ENCODE data around the gene TMTC4.
"Not testable (repeated sequence)": the region's sequence is repeated elsewhere in the genome, so short reads cannot be mapped to it uniquely, and the experiment has no call there.

Gene TMTC4

DNA sequence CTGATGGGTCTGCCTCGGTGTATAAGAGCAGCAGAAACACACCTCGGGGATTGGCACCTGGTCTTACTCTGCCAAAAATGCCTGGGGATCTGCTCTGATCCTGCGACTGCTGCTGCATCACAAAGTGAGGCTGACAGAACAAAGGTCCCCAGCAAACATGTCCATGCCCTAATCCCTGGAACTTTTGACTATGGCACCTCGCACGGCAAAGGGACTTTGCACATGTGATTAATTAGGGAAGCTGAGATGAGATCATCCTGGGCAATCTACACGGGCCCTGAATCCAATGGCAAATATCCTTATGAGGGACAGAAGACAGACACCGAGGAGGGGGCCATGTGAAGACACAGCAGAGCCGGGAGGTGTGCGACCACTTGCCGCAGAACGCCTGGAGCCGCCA lies 94.5 kb downstream of the TMTC4 start:
- no peak for DNase-seq

DNA sequence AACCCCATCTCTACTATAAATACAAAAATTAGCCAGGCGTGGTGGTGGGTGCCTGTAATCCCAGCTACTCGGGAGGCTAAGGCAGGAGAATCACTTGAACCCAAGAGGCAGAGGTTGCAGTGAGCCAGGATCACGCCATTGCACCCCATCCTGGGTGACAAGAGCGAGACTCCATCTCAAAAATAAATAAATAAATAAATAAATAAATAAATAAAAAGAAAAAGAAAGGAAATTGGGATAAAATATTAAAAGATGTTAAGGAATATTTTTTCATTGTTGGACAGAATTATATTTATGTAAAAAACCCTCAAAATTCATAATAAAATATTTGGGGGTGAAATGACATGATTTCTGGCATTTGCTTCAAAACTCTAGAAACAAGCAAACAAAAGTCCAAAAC lies 97.4 kb downstream of the TMTC4 start:
- DNase-seq = not testable (repeated sequence)

DNA sequence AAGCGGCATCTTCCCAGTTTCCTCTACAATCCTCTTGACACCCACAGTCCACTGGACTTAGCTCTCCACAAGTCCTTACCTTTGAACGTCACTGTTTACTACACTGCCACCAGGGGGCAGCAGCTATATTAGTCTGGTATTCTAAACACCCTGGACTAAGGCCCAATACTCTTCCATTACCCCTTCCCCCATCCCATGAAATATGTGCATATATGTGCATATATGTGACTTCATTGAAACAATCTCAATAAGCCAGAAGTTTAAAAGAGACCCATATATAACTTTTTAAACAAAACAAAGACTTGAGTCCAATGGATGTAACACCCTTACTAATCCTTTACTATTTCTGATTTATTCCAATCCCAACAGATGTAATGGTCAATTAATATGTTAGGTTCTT lies 101.5 kb downstream of the TMTC4 start:
- DNase-seq = peak; percentile 75

DNA sequence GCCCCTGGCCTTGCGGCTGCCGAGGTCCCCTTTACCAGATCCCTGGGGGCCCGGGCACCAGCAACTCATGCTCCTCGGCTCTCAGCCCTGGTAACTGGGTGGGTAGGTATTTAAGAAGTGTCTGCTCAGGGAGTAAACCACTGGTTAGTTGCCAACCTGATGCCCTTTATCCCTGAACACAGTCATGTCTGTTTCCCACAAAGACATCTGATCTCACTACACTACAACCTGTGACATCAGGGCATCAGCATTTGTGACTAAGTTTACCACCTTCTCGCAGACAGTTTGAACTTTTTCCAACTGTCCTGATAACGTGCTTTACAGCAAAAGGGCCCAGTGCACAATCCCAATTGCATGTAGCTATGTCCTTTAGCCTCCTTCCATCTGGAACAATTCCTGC lies 108.1 kb downstream of the TMTC4 start:
- DNase-seq = peak; percentile 18

DNA sequence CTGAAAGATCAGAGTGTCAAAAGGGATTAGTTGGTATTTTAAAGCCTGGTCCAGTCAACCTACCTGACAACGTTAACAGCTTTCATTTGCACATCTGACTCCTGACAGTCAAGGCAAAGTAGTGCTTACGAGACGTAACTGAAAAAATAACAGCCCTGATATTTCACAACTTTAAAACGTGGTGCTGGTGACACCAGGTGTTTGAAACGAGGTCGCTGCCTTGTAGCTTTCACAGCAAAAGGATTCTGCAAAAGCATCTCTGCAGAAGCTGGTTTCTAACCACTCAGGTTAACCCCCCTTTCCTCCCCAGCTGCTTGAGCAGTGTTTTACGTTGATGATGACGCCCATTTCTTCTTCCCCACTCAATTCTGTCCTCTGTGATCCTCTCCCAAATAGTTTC lies 109.3 kb downstream of the TMTC4 start:
- no peak for DNase-seq

DNA sequence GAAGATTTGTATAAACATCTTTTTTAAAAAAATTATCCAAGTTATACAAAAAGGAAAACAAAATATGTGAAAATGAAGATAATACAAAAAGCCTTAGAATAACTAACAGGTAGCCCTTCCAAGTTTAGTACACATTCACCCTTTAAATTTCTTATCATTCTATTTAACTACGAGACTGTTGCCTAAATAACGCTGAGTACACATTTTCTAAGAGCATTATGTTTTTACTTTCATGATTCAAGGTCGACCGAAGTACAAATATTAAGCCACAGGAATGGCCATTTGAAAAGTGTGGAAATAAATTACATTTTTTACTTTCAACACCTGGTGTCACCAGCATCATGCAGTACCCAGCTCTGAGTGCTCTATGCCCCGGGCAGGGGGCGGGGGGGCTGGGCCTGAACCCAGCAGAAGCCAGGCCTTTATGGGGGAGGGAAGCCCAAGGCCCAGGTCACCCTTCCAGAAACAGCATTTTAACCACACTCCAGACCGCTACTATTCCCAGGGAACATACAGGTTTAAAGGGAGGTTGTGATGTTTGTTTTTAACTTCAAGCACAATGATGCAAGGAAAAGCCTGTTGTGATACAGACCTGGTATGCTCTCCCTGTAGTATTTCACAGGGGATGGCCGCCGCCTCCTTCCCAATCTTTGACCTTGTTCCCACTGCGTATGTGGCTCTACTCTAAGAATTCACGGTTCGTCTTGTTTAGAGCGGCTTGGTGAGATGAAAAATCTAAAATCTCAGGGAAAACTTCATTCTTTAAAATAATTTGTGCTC lies 110.0 kb downstream of the TMTC4 start:
- DNase-seq = no peak

DNA sequence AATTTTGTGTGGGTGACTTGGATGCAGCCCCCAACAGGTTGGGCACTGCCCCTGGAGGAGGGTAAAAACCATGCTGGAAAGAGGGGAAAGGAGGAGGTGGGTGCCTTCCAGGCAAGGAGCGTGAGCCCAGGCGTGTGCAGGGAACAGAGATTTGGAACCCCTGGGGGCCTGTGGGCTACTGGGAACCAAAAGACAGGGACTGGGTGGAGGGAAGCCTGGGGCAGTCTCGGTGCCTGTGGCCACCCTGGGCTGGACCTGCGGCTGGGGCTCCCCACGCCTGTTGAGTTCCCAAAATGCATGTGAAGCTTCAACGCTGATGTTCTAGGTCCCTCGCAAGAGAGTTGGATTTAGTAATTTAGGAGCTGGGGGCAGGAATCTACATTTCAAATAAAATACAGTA lies 110.8 kb downstream of the TMTC4 start:
- DNase-seq = no peak

DNA sequence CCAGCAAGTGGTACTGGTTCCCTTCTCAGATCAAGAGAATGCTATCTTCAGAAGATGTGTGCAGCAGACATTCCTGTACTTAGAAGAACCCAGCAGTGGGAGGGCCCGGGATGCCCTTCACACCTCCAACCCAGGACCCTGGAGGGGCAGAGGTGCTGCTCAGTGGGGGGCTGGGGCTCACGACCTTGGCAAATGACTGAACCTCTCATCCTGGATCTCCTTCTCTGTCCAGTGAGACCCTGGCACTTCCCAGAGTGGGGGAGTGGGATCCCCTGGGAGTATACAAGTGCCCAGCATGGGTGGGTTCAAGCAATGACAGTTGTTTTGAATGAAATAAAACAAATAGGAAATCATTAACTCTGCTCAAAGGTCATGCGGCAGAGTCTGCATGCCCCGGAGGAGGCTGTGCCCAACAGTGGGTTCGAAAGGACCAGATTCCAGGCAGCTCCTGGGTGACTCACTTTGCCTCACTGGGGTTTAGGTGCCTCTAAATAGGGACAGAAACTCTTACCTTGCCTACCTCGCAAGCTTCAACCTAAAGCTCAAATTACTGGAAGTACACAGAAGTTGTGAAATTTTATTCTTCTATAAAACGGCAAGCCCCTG lies 112.9 kb downstream of the TMTC4 start:
- no peak for DNase-seq

DNA sequence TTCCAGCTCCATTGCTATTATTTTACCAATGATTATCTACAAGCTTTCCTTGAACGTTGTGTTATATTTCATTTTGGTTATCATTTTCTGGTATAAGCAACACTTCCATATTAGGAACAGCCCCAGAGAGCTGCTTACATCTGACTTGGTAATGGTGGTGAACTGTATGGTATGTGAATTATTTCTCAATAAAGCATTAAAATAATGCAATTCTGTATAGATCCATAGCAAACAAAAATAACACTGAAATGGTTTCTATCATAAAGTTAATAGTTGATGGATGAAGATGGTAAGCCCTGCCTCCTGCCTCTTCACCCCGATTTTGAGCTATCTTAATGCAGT lies 113.5 kb downstream of the TMTC4 start:
- no peak for DNase-seq

DNA sequence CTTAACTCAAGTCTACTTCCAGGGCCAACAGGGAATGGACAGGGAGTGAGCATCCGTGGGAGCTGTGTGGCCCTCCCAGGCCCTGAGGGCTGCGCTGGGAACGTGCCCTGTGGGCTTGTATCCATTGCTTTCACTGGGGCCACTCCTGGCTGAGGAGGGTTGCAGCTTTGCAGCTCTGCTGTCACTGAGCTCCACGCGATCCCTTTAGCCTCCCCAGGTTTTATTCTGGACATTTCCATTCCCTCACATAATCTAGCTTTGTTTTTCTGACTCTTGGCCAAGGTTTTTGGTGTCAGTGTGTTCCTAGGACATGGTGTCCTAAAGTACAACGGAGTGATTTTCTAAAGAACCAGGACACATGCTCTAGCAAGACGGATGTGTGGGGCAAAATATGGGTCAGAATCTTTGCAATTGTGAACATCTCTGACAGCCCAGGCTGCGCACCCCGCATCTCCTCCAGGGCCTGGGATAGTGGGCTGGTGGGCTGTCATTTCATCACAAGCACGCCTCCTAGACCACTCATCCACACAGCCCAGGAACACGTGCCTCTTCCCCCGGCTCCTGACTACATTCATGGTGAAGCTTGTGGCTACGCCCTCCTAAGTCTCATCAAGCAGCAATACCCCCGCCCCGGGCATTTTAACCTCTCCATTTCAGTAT lies 114.0 kb downstream of the TMTC4 start:
- no peak for DNase-seq

DNA sequence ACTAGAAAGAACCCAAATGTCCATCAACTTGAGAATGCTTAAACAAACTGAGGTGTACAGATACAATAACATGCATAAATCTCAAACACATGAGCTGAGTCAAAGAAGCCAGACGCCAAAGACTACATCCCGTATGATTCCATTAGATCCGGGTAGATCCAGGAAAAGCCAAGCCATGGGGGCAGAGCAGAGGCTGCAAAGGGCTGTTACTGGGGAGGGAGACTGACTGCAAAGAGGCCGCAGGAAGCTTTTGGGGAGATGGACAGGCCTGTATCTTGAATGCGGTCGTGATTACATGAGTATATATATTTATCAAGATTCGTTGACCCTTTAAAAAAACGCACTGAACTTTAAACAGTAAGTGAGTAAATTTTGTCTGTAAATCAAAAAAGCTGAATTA lies 114.7 kb downstream of the TMTC4 start:
- DNase-seq = no peak

All from fibroblast of skin of right biceps (primary cell).